Neural cell (in vitro differentiated cells): ENCODE results near the gene PDE3B. TPM values are rescaled to one million over a fixed set of nuclear protein-coding genes. Genes with fewer than 3 reads are reported as not detected.
A peak's percentile ranks its signal among the peaks of the same experiment; 100 is the strongest.

ENCODE experiments used
- H2AFZ ChIP-seq: fragments of 200-600, 300-800 bp; sonication (generic), shearing (Covaris generic); 2 replicates; pipeline ENCODE4 v1.6.0; 2014; ENCODE audit warnings: low read depth, mild to moderate bottlenecking, antibody characterized with exemption, low read length, moderate library complexity
- H3F3A ChIP-seq: fragments of 200-600 bp; shearing (Covaris generic); 2 replicates; pipeline ENCODE4 v1.6.1; 2016; ENCODE audit warnings: mild to moderate bottlenecking, moderate library complexity, mixed read lengths, antibody characterized with exemption, low read length; ENCODE audit not compliant: insufficient read depth, poor library complexity, severe bottlenecking
- H3K27ac ChIP-seq: fragments of 200-600, 300-800 bp; sonication (generic), shearing (Covaris generic); 2 replicates; pipeline ENCODE4 v1.5.1; 2014; ENCODE audit warnings: mild to moderate bottlenecking, low read length, moderate library complexity
- H3K27me3 ChIP-seq: fragments of 300-800, 200-600 bp; sonication (generic), shearing (Covaris generic); 2 replicates; pipeline ENCODE4 v1.6.0; 2014; ENCODE audit warnings: mild to moderate bottlenecking, low read depth, low read length, moderate library complexity; ENCODE audit not compliant: insufficient read depth
- H3K36me3 ChIP-seq: fragments of 300-800, 200-600 bp; sonication (generic), shearing (Covaris generic); 2 replicates; pipeline ENCODE4 v1.5.1; 2014; ENCODE audit warnings: mild to moderate bottlenecking, antibody characterized with exemption, low read length, moderate library complexity; ENCODE audit not compliant: insufficient read depth
- H3K4me2 ChIP-seq: fragments of 300-800, 200-600 bp; sonication (generic), shearing (Covaris generic); 2 replicates; pipeline ENCODE4 v1.6.0; 2014; ENCODE audit warnings: mild to moderate bottlenecking, low read length
- H3K4me3 ChIP-seq: fragments of 300-800, 200-600 bp; sonication (generic), shearing (Covaris generic); 2 replicates; pipeline ENCODE4 v1.5.1; 2014; ENCODE audit warnings: mild to moderate bottlenecking, low read length, moderate library complexity
- H3K79me2 ChIP-seq: fragments of 200-600 bp; shearing (Covaris generic); replicated peaks from 2 replicates; pipeline ENCODE4 v1.6.0; 2014; ENCODE audit warnings: mild to moderate bottlenecking, low read length, moderate library complexity; ENCODE audit not compliant: insufficient read depth
- H3K9ac ChIP-seq: fragments of 300-800, 200-600 bp; sonication (generic), shearing (Covaris generic); 2 replicates; pipeline ENCODE4 v1.6.1; 2016; ENCODE audit warnings: mild to moderate bottlenecking, low read length, mixed read lengths
- H3K9me2 ChIP-seq: fragments of 200-600 bp; shearing (Covaris generic); 2 replicates; pipeline ENCODE4 v1.6.1; 2016; ENCODE audit warnings: mild to moderate bottlenecking, low read length, mixed read lengths; ENCODE audit not compliant: insufficient read depth
- H3K9me3 ChIP-seq: fragments of 200-600, 300-800 bp; sonication (generic), shearing (Covaris generic); 2 replicates; pipeline ENCODE4 v1.6.1; 2016; ENCODE audit warnings: mild to moderate bottlenecking, mixed run types, low read length, moderate library complexity, mixed read lengths
- H4K20me1 ChIP-seq: fragments of 200-600 bp; shearing (Covaris generic); 2 replicates; pipeline ENCODE4 v1.6.1; 2016; ENCODE audit warnings: mild to moderate bottlenecking, mixed run types; ENCODE audit not compliant: insufficient read depth
- EP300 ChIP-seq: fragments of 450-650 bp; conservative IDR thresholded peaks from 2 replicates; pipeline ENCODE4 v1.6.1; 2014; ENCODE audit warnings: antibody characterized with exemption, mild to moderate bottlenecking, moderate library complexity; ENCODE audit not compliant: poor library complexity, severe bottlenecking
- EZH2 ChIP-seq: fragments of 200-600, 300-800 bp; shearing (Covaris generic), sonication (generic); IDR thresholded peaks from 2 replicates; pipeline ENCODE4 v1.6.1; 2014; ENCODE audit warnings: antibody characterized with exemption, low read length, borderline replicate concordance, mild to moderate bottlenecking; ENCODE audit not compliant: insufficient read depth, poor library complexity, severe bottlenecking
- MXI1 ChIP-seq: fragments of 450-650 bp; conservative IDR thresholded peaks from 2 replicates; pipeline ENCODE4 v1.6.1; 2014; ENCODE audit warnings: antibody characterized with exemption, mild to moderate bottlenecking; ENCODE audit not compliant: poor library complexity, severe bottlenecking
- POLR2AphosphoS5 ChIP-seq: IDR thresholded peaks from 2 replicates; pipeline ENCODE4 v1.6.1; 2012
- RAD21 ChIP-seq: fragments of 450-650 bp; conservative IDR thresholded peaks from 2 replicates; pipeline ENCODE4 v1.6.1; 2014; ENCODE audit warnings: antibody characterized with exemption, mild to moderate bottlenecking, moderate library complexity
- REST ChIP-seq: IDR thresholded peaks from 2 replicates; pipeline ENCODE4 v1.6.1; 2012; ENCODE audit warnings: borderline replicate concordance
- SMC3 ChIP-seq: fragments of 450-650 bp; conservative IDR thresholded peaks from 2 replicates; pipeline ENCODE4 v1.6.1; 2014; ENCODE audit warnings: antibody characterized with exemption, mild to moderate bottlenecking, moderate library complexity; ENCODE audit not compliant: poor library complexity
- TAF1 ChIP-seq: IDR thresholded peaks from 2 replicates; pipeline ENCODE4 v1.6.1; 2012; ENCODE audit warnings: low read depth
- polyA plus RNA-seq: library from polyadenylated mRNA; depleted of rRNA; stranded (reverse); fragments of >200 nt; gene quantifications from 2 replicates; pipeline ENCODE4 v1.2.3, GENCODE V29; 2014
- TF ChIP-seq, protein P1 (sequence below): fragments of 450-650 bp; IDR thresholded peaks from 2 replicates; pipeline ENCODE4 v1.5.1; 2014; ENCODE audit warnings: antibody characterized with exemption, mild to moderate bottlenecking, moderate library complexity; ENCODE audit not compliant: poor library complexity, severe bottlenecking

Gene PDE3B
- polyA plus RNA-seq, 1 donor from 2014 or later, result 13.8 TPM

- TF ChIP-seq TAF1 (no peak), EZH2 (no peak), SMC3 (no peak), REST (no peak), EP300 (no peak), POLR2AphosphoS5 (no peak), RAD21 (no peak), MXI1 (no peak)
- TF ChIP-seq, protein P1, sequence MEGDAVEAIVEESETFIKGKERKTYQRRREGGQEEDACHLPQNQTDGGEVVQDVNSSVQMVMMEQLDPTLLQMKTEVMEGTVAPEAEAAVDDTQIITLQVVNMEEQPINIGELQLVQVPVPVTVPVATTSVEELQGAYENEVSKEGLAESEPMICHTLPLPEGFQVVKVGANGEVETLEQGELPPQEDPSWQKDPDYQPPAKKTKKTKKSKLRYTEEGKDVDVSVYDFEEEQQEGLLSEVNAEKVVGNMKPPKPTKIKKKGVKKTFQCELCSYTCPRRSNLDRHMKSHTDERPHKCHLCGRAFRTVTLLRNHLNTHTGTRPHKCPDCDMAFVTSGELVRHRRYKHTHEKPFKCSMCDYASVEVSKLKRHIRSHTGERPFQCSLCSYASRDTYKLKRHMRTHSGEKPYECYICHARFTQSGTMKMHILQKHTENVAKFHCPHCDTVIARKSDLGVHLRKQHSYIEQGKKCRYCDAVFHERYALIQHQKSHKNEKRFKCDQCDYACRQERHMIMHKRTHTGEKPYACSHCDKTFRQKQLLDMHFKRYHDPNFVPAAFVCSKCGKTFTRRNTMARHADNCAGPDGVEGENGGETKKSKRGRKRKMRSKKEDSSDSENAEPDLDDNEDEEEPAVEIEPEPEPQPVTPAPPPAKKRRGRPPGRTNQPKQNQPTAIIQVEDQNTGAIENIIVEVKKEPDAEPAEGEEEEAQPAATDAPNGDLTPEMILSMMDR, result no peak
- no peak overlapping the region for H3K27ac ChIP-seq
- no peaks in the 10 kb centered on the region for H3K36me3 ChIP-seq
- H3K79me2 ChIP-seq, result peaks cover 27% of the 10 kb centered on the region
- H3K27me3 ChIP-seq, result no peaks in the 10 kb centered on the region
- peak overlapping the region; percentile 42 for H2AFZ ChIP-seq
- H3K9me2 ChIP-seq, result no peaks in the 10 kb centered on the region
- peak overlapping the region; percentile 83 for H3K9ac ChIP-seq
- no peaks in the 10 kb centered on the region for H3K9me3 ChIP-seq
- H3F3A ChIP-seq, result no peaks in the 10 kb centered on the region
- peak overlapping the region; percentile 87 for H3K4me3 ChIP-seq
- H3K4me2 ChIP-seq, result no peak overlapping the region
- no peaks in the 10 kb centered on the region for H4K20me1 ChIP-seq
Observed at GRCh38 chr11:14642873-14643696, 519 bp upstream of the PDE3B start.

- no peaks in the 10 kb centered on the region for H3K9me2 ChIP-seq
- peak; percentile 32 for TF ChIP-seq REST
- TF ChIP-seq, protein P1, result peak; percentile 40
- TF ChIP-seq RAD21, result no peak
- TF ChIP-seq EZH2, result no peak
- peak; percentile 77 for TF ChIP-seq MXI1
- TF ChIP-seq EP300, result no peak
- TF ChIP-seq TAF1, result no peak
- TF ChIP-seq POLR2AphosphoS5, result peak; percentile 30
- TF ChIP-seq SMC3, result no peak
- no peaks in the 10 kb centered on the region for H3K9me3 ChIP-seq
- peak overlapping the region; percentile 100 for H3K4me2 ChIP-seq
- peak overlapping the region; percentile 32 for H2AFZ ChIP-seq
- H3K27me3 ChIP-seq, result no peaks in the 10 kb centered on the region
- no peaks in the 10 kb centered on the region for H4K20me1 ChIP-seq
- H3K27ac ChIP-seq, result peak overlapping the region; percentile 67
- H3K4me3 ChIP-seq, result peak overlapping the region; percentile 87
- H3K36me3 ChIP-seq, result no peaks in the 10 kb centered on the region
- peaks cover 35% of the 10 kb centered on the region for H3K79me2 ChIP-seq
- no peaks in the 10 kb centered on the region for H3F3A ChIP-seq
- peak overlapping the region; percentile 83 for H3K9ac ChIP-seq
Observed at GRCh38 chr11:14644226-14645014, 816 bp downstream of the PDE3B start.
